ENCODE data around the gene CMTM8. TPM values are rescaled to one million over a fixed set of nuclear protein-coding genes. Genes with fewer than 3 reads are reported as not detected.

CMTM8 gene
- total and polyA plus RNA-seq, 10 of the 15 experiments (the other 5 are each of a cell fraction or from before 2014, with no cell fraction given), result 0.11 to 0.23 TPM; not detected in 8

GRCh38 chr3:32229565-32229964 is 8.9 kb upstream of the CMTM8 start:
- Histone ChIP-seq H3K4me1 (ENCODE audit: control insufficient read depth, insufficient read depth, low read length) (no peaks in the 10 kb centered on the region), H3K27ac (ENCODE audit: control insufficient read depth, insufficient read depth) (no peak overlapping the region), H3K27me3 (replicated peaks in 1 of 2; ENCODE audit: control insufficient read depth in 2 of 2, insufficient read depth in 2 of 2, low read length in 1 of 2) (peaks cover 0 to 2% of the 10 kb centered on the region in 2 experiments; a peak in 3 of 4 replicates), H3K79me2 (ENCODE audit: control insufficient read depth, insufficient read depth, low read length) (no peaks in the 10 kb centered on the region), H3K9ac (ENCODE audit: control insufficient read depth, insufficient read depth, low read length) (no peak overlapping the region), H3K9me3 (replicated peaks; ENCODE audit: control insufficient read depth, insufficient read depth, low read length) (no peaks in the 10 kb centered on the region), H2AFZ (ENCODE audit: control insufficient read depth, low read depth, low read length) (no peak overlapping the region), H4K20me1 (ENCODE audit: control insufficient read depth, insufficient read depth) (no peaks in the 10 kb centered on the region), H3K4me2 (ENCODE audit: control insufficient read depth, insufficient read depth) (no peak overlapping the region), H3K4me3 (no peak overlapping the region), H3K36me3 (ENCODE audit: control insufficient read depth in 2 of 2, insufficient read depth in 2 of 2, low read length in 1 of 2) (no peaks in the 10 kb centered on the region)
- intact Hi-C loops (cut with micrococcal nuclease; ENCODE audit: unreplicated experiment) (no loop called here), in situ Hi-C loops (cut with MboI) (no loop called here)
- CTCF ChIA-PET, result interaction anchor here (0.5 kb wide), 1 partner anchor 42 kb away, joined by 3 read pairs; no protein-coding TSS in a partner anchor
- TF ChIP-seq, protein P1, sequence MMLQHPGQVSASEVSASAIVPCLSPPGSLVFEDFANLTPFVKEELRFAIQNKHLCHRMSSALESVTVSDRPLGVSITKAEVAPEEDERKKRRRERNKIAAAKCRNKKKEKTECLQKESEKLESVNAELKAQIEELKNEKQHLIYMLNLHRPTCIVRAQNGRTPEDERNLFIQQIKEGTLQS (IDR thresholded peaks at IDR 0.05; ENCODE audit: borderline replicate concordance, extremely low read depth, low read depth, low read length), result no peak
- TF ChIP-seq, protein P2, sequence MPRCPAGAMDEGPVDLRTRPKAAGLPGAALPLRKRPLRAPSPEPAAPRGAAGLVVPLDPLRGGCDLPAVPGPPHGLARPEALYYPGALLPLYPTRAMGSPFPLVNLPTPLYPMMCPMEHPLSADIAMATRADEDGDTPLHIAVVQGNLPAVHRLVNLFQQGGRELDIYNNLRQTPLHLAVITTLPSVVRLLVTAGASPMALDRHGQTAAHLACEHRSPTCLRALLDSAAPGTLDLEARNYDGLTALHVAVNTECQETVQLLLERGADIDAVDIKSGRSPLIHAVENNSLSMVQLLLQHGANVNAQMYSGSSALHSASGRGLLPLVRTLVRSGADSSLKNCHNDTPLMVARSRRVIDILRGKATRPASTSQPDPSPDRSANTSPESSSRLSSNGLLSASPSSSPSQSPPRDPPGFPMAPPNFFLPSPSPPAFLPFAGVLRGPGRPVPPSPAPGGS (IDR thresholded peaks at IDR 0.05; ENCODE audit: borderline replicate concordance, insufficient read depth, low read depth, low read length, poor library complexity, severe bottlenecking), result no peak
- DNase-seq (ENCODE audit: low read depth, low spot score) (no peak), FAIRE-seq (no peak), ATAC-seq (no peak)
- no TSS peak for BruUV-seq (replicated peaks)
- POLR2A ChIA-PET, result no interaction called here
- whole genome bisulfite sequencing (ENCODE audit: insufficient coverage, insufficient replicate concordance, low lambda C conversion rate, missing lambda C conversion rate), result 31% methylated on average over 4 of the region's 4 CpGs
- SMC1A ChIA-PET (ENCODE audit: uncharacterized antibody, unreplicated experiment), result no interaction called here
- RAD21 ChIA-PET (ENCODE audit: unreplicated experiment), result no interaction called here

GRCh38 chr3:32236377-32236776 is 2.1 kb upstream of the CMTM8 start:
- ChIA-PET POLR2A (no interaction called here), SMC1A (ENCODE audit: uncharacterized antibody, unreplicated experiment) (no interaction called here)
- intact Hi-C loops (cut with micrococcal nuclease; ENCODE audit: unreplicated experiment), result no loop called here

More at GRCh38 chr3:32236377-32236776, 2.1 kb upstream of the CMTM8 start:
- Histone ChIP-seq H3K9ac (ENCODE audit: control insufficient read depth, insufficient read depth, low read length) (no peak overlapping the region), H3K4me1 (ENCODE audit: control insufficient read depth, insufficient read depth, low read length) (no peaks in the 10 kb centered on the region), H3K27me3 (replicated peaks in 1 of 2; ENCODE audit: control insufficient read depth in 2 of 2, insufficient read depth in 2 of 2, low read length in 1 of 2) (peaks cover 12 to 13% of the 10 kb centered on the region in 2 experiments), H3K36me3 (ENCODE audit: control insufficient read depth in 2 of 2, insufficient read depth in 2 of 2, low read length in 1 of 2) (no peaks in the 10 kb centered on the region), H4K20me1 (ENCODE audit: control insufficient read depth, insufficient read depth) (no peaks in the 10 kb centered on the region), H3K4me3 (no peak overlapping the region), H3K9me3 (replicated peaks; ENCODE audit: control insufficient read depth, insufficient read depth, low read length) (no peaks in the 10 kb centered on the region; the same call in 2 of the 3 replicates), H3K4me2 (ENCODE audit: control insufficient read depth, insufficient read depth) (no peak overlapping the region), H3K79me2 (ENCODE audit: control insufficient read depth, insufficient read depth, low read length) (no peaks in the 10 kb centered on the region), H3K27ac (ENCODE audit: control insufficient read depth, insufficient read depth) (no peak overlapping the region), H2AFZ (ENCODE audit: control insufficient read depth, low read depth, low read length) (no peak overlapping the region)
- FAIRE-seq, result no peak
- no peak for DNase-seq (ENCODE audit: low read depth, low spot score)
- in situ Hi-C loops (cut with MboI), result no loop called here
- CTCF ChIA-PET, result interaction anchor here (1.0 kb wide), 1 partner anchor 60 kb away, joined by 3 read pairs; no protein-coding TSS in a partner anchor
- no peak for TF ChIP-seq MAX (IDR thresholded peaks at IDR 0.05; ENCODE audit: low read depth, low read length)
- TF ChIP-seq NR2F1 (conservative IDR thresholded peaks at IDR 0.05), result no peak
- TF ChIP-seq SP1 (IDR thresholded peaks at IDR 0.05; ENCODE audit: low read depth, low read length), result no peak
- TF ChIP-seq BHLHE40 (IDR thresholded peaks at IDR 0.05; ENCODE audit: borderline replicate concordance in 1 of 2, low read depth in 2 of 2, low read length in 1 of 2), result no peak
- TF ChIP-seq ZNF687 (IDR thresholded peaks at IDR 0.05), result no peak
- TF ChIP-seq NR2C2 (IDR thresholded peaks at IDR 0.05; ENCODE audit: borderline replicate concordance, control insufficient read depth, insufficient read length, low read depth), result no peak
- RAD21 ChIA-PET (ENCODE audit: unreplicated experiment), result no interaction called here
- no TSS peak for BruUV-seq (replicated peaks)
- no peak for ATAC-seq
